Measurements from ENCODE around the gene SERPINA5. TPM values are rescaled to one million over a fixed set of nuclear protein-coding genes. Genes with fewer than 3 reads are reported as not detected.

Gene SERPINA5
- total RNA-seq, 1 experiment from 2014 or later, result not detected

DNA sequence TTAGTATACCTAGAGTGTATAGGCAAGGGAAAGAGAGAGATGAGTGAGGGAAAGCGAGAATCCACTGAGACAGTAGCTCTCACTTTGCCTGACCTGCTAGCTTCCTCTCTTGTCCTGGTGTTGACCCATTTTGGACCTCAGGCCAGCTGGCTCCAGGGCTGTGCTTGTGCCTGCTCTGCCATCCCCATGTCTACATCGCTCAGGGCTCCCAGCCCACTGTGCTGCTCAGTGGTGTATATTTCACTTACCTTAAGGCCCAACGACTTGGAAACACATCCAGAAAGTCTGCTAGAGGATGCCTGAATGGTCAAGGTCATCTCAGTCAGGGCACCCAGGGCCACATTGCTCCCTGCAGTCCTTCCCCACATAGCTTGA is 20.9 kb upstream of the SERPINA5 start:
- Histone ChIP-seq H2AFZ (ENCODE audit: low read length) (no peak overlapping the region), H3K79me2 (ENCODE audit: low read length) (no peaks in the 10 kb centered on the region), H4K20me1 (ENCODE audit: insufficient read depth, low read depth, low read length) (no peaks in the 10 kb centered on the region), H3K9ac (ENCODE audit: low read length) (no peak overlapping the region), H3K36me3 (ENCODE audit: insufficient read depth, low read length) (no peaks in the 10 kb centered on the region), H3K27me3 (ENCODE audit: low read length) (no peaks in the 10 kb centered on the region), H3K4me3 (ENCODE audit: low read length) (no peak overlapping the region), H3K4me2 (ENCODE audit: low read depth, low read length, poor library complexity, severe bottlenecking) (no peak overlapping the region), H3K27ac (ENCODE audit: low read length) (no peak overlapping the region), H3K9me3 (ENCODE audit: low read length) (no peaks in the 10 kb centered on the region), H3K4me1 (ENCODE audit: low read length) (no peaks in the 10 kb centered on the region), H3K9me2 (replicated peaks; ENCODE audit: insufficient read depth, low read length) (no peaks in the 10 kb centered on the region)
- DNase-seq, result no peak

DNA sequence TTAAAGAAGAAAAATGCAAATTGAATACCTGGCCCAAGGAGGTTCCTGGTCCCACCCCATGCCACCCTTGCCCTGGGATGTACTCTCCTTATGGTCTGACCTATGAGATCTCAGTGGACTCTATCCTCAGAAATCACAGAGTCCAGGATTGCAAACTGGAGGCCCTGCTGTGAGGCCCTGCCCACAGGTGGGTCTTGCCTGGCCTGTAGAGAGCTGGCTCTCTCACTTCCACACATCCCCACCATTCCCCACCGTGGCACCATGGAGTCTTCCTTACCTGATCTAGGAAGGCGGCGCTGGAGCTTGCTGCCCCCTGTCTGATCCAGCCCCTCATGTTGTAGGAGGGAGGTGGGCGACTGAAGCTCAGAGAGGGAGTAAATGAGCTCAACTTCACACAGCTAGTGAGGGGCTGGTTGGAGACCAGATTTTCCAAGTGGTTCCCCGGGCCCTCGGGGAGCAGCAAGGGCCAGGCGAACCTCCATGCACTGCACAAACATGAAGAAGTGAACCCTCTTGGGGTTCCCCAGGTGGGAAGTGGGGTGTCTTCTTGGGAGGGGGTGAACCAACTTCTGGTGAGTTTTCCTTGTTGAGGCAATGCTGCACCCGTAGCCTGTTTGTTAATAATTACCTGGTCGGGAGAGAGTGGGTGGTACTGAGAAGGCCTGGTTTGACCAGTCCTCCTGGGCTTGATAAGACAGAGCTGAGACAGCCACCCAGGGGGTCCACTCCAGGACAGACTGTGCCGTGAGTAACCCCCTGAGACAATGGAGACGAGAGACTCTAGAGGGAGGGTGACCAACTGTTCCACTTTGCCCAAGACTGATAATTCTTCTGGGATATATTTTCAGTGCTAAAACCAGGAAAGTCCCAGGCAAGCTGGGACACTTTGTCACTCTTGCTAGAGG is 20.2 kb upstream of the SERPINA5 start, which contains the start of gene SERPINA4:
Gene SERPINA4, plus strand, starts transcription at position 692 of the 905 bp plus-strand sequence. CDS start 2,041 bp downstream, outside the sequence.
- no peaks in the 10 kb centered on the region for H3K9me3 ChIP-seq (ENCODE audit: low read length)
- no peak within 1 kb of the TSS for H3K4me3 ChIP-seq (ENCODE audit: low read length)

DNA sequence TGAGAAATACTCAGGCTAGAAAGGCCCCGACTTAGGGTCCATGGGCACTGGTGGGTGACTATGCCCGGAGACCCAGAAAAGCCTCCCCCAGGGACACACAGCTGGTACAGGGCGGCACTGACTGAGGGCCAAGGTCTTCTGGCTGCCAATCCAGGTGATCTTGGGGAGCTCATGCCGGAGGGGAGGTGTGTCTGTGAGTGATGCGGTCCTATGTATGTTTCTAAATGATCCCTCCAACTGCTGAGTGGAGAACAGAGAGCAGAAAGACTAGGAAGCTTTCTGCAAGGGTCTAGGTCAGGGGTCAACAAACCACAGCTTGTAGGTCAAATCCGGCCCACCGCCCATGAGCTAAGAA is 19.6 kb upstream of the SERPINA5 start:
- Histone ChIP-seq H3K4me1 (ENCODE audit: low read length) (no peaks in the 10 kb centered on the region), H3K27ac (ENCODE audit: low read length) (no peak overlapping the region), H3K27me3 (ENCODE audit: low read length) (no peaks in the 10 kb centered on the region), H3K4me2 (ENCODE audit: low read depth, low read length, poor library complexity, severe bottlenecking) (no peak overlapping the region), H3K9me2 (replicated peaks; ENCODE audit: insufficient read depth, low read length) (no peaks in the 10 kb centered on the region), H2AFZ (ENCODE audit: low read length) (no peak overlapping the region), H3K36me3 (ENCODE audit: insufficient read depth, low read length) (no peaks in the 10 kb centered on the region), H3K4me3 (ENCODE audit: low read length) (no peak overlapping the region), H3K9ac (ENCODE audit: low read length) (no peak overlapping the region), H3K9me3 (ENCODE audit: low read length) (no peaks in the 10 kb centered on the region), H3K79me2 (ENCODE audit: low read length) (no peaks in the 10 kb centered on the region), H4K20me1 (ENCODE audit: insufficient read depth, low read depth, low read length) (no peaks in the 10 kb centered on the region)
- DNase-seq, result no peak

More for the DNA sequence above, 20.2 kb upstream of the SERPINA5 start, which contains the start of gene SERPINA4:
- no peak for DNase-seq
- Histone ChIP-seq H4K20me1 (ENCODE audit: insufficient read depth, low read depth, low read length) (no peaks in the 10 kb centered on the region), H3K36me3 (ENCODE audit: insufficient read depth, low read length) (no peaks in the 10 kb centered on the region), H3K79me2 (ENCODE audit: low read length) (no peaks in the 10 kb centered on the region), H3K4me1 (ENCODE audit: low read length) (no peaks in the 10 kb centered on the region), H3K4me2 (ENCODE audit: low read depth, low read length, poor library complexity, severe bottlenecking) (no peak within 1 kb of the TSS), H3K9ac (ENCODE audit: low read length) (no peak within 1 kb of the TSS), H3K27ac (ENCODE audit: low read length) (no peak within 1 kb of the TSS), H2AFZ (ENCODE audit: low read length) (no peak within 1 kb of the TSS), H3K9me2 (replicated peaks; ENCODE audit: insufficient read depth, low read length) (no peaks in the 10 kb centered on the region), H3K27me3 (ENCODE audit: low read length) (no peaks in the 10 kb centered on the region)

DNA sequence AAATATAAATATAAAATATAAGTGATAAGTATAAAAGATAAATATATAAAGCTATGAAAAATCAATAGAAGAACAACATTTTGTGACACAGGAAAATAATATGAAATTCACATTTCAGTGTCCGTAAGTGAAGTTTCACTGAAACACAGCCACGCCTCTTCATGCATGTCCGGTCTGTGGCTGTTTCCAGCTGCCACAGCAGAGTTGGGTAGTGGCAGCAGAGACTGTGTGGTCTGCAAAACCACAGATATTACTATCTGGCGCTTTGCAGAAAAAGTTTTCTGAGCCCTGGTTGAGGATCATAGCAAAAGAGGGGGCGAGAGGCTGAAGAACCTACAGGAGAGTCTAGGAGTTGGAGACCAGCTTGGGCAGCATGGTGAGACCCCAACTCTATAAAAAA is 19.2 kb upstream of the SERPINA5 start:
- Histone ChIP-seq H2AFZ (ENCODE audit: low read length) (no peak overlapping the region), H3K27me3 (ENCODE audit: low read length) (no peaks in the 10 kb centered on the region), H3K4me2 (ENCODE audit: low read depth, low read length, poor library complexity, severe bottlenecking) (no peak overlapping the region), H3K79me2 (ENCODE audit: low read length) (no peaks in the 10 kb centered on the region), H3K36me3 (ENCODE audit: insufficient read depth, low read length) (no peaks in the 10 kb centered on the region), H3K9me3 (ENCODE audit: low read length) (no peaks in the 10 kb centered on the region), H3K4me3 (ENCODE audit: low read length) (no peak overlapping the region), H4K20me1 (ENCODE audit: insufficient read depth, low read depth, low read length) (no peaks in the 10 kb centered on the region), H3K9ac (ENCODE audit: low read length) (no peak overlapping the region), H3K27ac (ENCODE audit: low read length) (no peak overlapping the region), H3K9me2 (replicated peaks; ENCODE audit: insufficient read depth, low read length) (no peaks in the 10 kb centered on the region), H3K4me1 (ENCODE audit: low read length) (no peaks in the 10 kb centered on the region)
- no peak for DNase-seq

DNA sequence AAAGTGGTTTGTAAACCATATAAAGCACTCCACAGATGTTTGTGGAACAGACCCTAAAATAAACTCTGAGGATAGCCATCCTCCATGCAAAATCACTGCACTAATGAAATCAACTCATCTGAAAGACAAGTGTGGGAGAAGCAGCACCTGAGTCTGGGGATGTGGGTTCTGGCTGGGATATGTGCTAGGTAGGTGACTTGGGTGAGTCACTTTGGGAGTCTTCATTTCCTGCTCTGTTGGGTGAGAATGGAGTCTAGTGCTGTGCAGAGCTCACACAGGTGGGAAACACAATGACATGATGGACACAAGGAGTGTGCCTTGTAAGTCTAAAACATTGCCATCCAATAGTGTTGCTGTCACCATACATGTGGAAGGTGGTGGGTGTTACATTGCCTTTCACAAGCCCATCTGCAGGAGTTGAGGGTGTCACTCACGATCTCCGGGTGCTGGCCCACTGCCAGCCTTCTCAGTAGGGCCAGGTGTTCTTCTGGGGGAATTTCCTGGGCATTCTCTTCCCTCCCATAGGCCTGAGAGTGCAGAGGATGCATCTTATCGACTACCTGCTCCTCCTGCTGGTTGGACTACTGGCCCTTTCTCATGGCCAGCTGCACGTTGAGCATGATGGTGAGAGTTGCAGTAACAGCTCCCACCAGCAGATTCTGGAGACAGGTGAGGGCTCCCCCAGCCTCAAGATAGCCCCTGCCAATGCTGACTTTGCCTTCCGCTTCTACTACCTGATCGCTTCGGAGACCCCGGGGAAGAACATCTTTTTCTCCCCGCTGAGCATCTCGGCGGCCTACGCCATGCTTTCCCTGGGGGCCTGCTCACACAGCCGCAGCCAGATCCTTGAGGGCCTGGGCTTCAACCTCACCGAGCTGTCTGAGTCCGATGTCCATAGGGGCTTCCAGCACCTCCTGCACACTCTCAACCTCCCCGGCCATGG is 18.0 kb upstream of the SERPINA5 start:
- H3K27ac ChIP-seq (ENCODE audit: low read length), result no peak overlapping the region
- no peak overlapping the region for H2AFZ ChIP-seq (ENCODE audit: low read length)
- no peaks in the 10 kb centered on the region for H3K27me3 ChIP-seq (ENCODE audit: low read length)
- no peak overlapping the region for H3K4me3 ChIP-seq (ENCODE audit: low read length)
- no peaks in the 10 kb centered on the region for H3K9me2 ChIP-seq (replicated peaks; ENCODE audit: insufficient read depth, low read length)
- H4K20me1 ChIP-seq (ENCODE audit: insufficient read depth, low read depth, low read length), result no peaks in the 10 kb centered on the region
- H3K4me1 ChIP-seq (ENCODE audit: low read length), result no peaks in the 10 kb centered on the region
- DNase-seq, result no peak
- no peaks in the 10 kb centered on the region for H3K79me2 ChIP-seq (ENCODE audit: low read length)
- H3K36me3 ChIP-seq (ENCODE audit: insufficient read depth, low read length), result no peaks in the 10 kb centered on the region
- H3K9me3 ChIP-seq (ENCODE audit: low read length), result no peaks in the 10 kb centered on the region
- H3K9ac ChIP-seq (ENCODE audit: low read length), result no peak overlapping the region
- no peak overlapping the region for H3K4me2 ChIP-seq (ENCODE audit: low read depth, low read length, poor library complexity, severe bottlenecking)

DNA sequence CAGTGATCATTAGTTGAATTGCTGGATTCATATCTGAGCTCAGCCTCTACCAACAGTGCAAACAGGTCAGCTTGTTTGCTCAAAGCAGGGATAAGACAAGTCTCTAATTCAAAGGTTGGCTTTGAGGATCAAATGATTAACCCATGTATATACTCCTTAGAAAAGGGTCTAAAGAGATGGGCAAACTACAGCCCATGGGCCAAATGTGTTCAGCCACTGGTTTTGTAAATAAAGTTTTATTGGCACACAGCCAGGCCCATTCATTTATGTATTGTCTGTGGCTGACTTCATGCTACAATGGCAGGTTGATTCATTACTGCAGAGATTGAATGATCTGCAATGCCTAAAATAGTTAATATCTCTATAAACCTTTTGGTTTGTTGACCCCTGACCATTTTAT is 16.8 kb upstream of the SERPINA5 start:
- H3K4me2 ChIP-seq (ENCODE audit: low read depth, low read length, poor library complexity, severe bottlenecking), result no peak overlapping the region

DNA sequence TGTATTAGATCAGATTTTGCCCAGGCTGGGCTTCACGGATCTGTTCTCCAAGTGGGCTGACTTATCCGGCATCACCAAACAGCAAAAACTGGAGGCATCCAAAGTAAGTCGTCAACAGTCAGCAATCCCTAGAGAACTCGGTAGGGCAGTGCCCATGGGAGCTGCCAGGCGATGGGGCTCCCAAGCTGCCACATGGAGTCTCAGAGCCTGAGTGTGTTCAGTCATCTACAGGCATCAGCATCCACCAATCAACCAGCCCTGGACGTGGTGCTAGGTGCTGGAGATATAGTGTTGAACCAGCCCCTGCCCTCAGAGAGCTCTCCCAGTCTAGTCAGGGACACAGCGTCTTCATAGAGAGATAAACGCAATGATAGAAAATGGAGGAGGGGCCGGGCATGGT is 13.0 kb upstream of the SERPINA5 start:
- Histone ChIP-seq H3K4me2 (ENCODE audit: low read depth, low read length, poor library complexity, severe bottlenecking) (no peak overlapping the region), H3K9me3 (ENCODE audit: low read length) (no peaks in the 10 kb centered on the region), H3K9me2 (replicated peaks; ENCODE audit: insufficient read depth, low read length) (no peaks in the 10 kb centered on the region), H3K27me3 (ENCODE audit: low read length) (no peaks in the 10 kb centered on the region; the same call in 1 of the 2 replicates), H3K4me3 (ENCODE audit: low read length) (no peak overlapping the region), H3K9ac (ENCODE audit: low read length) (no peak overlapping the region), H3K36me3 (ENCODE audit: insufficient read depth, low read length) (no peaks in the 10 kb centered on the region), H3K79me2 (ENCODE audit: low read length) (no peaks in the 10 kb centered on the region), H3K4me1 (ENCODE audit: low read length) (no peaks in the 10 kb centered on the region), H3K27ac (ENCODE audit: low read length) (no peak overlapping the region), H4K20me1 (ENCODE audit: insufficient read depth, low read depth, low read length) (no peaks in the 10 kb centered on the region), H2AFZ (ENCODE audit: low read length) (no peak overlapping the region)
- DNase-seq, result no peak

More for the DNA sequence above, 16.8 kb upstream of the SERPINA5 start:
- no peaks in the 10 kb centered on the region for H3K9me2 ChIP-seq (replicated peaks; ENCODE audit: insufficient read depth, low read length)
- no peak overlapping the region for H3K27ac ChIP-seq (ENCODE audit: low read length)
- H2AFZ ChIP-seq (ENCODE audit: low read length), result no peak overlapping the region
- DNase-seq, result no peak
- H3K4me1 ChIP-seq (ENCODE audit: low read length), result no peaks in the 10 kb centered on the region
- no peaks in the 10 kb centered on the region for H3K9me3 ChIP-seq (ENCODE audit: low read length)
- no peak overlapping the region for H3K9ac ChIP-seq (ENCODE audit: low read length)
- no peaks in the 10 kb centered on the region for H3K36me3 ChIP-seq (ENCODE audit: insufficient read depth, low read length)
- H3K4me3 ChIP-seq (ENCODE audit: low read length), result no peak overlapping the region
- H4K20me1 ChIP-seq (ENCODE audit: insufficient read depth, low read depth, low read length), result no peaks in the 10 kb centered on the region
- H3K79me2 ChIP-seq (ENCODE audit: low read length), result no peaks in the 10 kb centered on the region
- no peaks in the 10 kb centered on the region; the same call in 1 of the 2 replicates for H3K27me3 ChIP-seq (ENCODE audit: low read length)

All from Karpas-422 (cell line).